ENCODE measurements around the gene LILRB3.
"Not testable (repeated sequence)": the region's sequence is repeated elsewhere in the genome, so short reads cannot be mapped to it uniquely, and the experiment has no call there.

LILRB3 gene

GRCh38 chr19:54189735-54190502 is 32.9 kb downstream of the LILRB3 start:
- peak; percentile 100 for DNase-seq (ENCODE audit: low read depth)

DNA sequence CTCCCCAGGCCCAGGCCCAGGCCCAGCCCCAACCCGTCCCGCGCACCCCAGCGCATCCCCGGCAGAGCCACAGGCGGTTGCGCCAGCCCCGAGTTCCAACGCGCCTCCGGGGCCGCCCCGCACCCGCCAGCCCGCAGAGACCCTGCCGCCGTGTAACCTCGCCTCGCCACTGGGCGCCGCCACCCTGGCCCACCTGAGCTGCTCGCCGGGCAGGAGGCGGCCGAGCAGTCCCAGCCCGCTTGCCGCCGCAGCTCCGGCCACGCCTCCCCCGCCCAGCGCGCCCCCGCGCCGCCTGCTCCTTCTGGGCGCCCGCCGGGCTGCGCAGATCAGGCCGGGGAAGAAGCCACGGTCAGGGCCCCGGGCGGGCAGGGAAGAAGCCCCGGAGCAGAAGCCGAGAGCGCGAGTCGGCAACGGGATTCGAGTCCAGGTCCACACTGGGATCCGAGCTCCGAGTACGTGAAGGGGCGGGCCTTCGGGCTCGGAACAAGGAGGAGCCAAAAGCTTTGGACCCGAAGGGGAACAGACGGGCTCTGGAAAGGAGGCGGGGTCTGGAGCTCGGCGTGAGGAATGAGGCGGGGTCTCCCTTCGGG is 33.6 kb downstream of the LILRB3 start, which contains the start of gene MBOAT7:
TSS of gene MBOAT7 (minus strand) at position 436 of the 590 bp plus-strand sequence. CDS start 1,072 bp downstream, outside the sequence.
- no peak for DNase-seq (ENCODE audit: low read depth)

DNA sequence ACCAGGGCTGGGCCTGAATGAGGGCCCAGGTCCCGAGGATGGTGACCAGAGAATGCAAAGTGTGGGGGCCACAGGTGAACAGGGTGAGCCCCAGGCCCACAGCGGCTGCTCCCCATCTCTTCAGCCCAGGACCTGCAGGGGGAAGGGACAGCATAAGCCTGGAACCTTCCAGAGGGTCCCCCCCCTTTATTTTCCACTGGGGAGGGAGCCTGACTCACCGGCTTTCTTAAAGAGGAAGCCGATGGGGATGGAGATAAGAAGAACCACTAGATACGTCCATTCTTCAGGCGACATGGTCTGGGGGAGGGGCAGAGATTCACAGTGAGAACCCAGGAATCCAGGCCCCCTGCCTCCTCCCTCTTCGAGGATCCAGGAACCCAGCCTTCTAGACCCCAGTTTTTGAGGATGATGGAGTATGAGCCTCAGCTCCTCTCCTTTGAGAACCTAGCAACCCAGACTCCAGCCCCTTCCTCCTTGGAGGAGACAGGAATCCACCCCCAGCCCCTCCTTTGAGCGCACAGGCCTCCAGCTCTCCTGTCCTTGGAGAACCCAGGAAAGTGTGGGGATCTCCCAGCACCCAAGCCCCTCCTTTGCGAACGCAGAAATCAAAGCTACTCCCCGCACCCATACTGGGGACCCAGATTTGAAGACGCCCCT is 34.5 kb downstream of the LILRB3 start:
- peak; percentile 81 for DNase-seq (ENCODE audit: low read depth)

DNA sequence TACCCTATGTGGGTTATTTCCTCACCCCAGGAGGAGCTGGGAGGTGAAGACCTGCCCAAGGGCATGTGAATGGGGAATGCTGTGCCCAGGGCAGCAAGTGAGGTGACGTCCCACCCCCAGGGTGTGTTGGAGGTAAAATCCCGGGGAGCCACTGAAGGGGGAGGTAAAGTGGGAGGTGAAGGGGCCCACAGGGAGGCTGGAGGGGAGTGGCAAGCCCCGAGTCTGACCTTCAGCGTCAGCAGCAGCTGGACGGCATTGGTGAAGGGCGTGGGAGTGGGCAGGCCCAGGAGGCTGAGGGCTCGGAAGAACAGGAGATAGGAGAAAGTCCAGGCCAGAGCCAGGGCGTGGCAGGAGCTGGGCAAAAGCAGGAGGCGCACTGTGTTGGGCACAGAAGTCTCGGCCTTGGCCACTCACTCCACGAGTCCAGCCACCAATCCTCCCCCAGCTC is 35.8 kb downstream of the LILRB3 start:
- DNase-seq (ENCODE audit: low read depth), result peak; percentile 69

GRCh38 chr19:54186351-54186750 is 36.5 kb downstream of the LILRB3 start:
- no peak for DNase-seq (ENCODE audit: low read depth)

DNA sequence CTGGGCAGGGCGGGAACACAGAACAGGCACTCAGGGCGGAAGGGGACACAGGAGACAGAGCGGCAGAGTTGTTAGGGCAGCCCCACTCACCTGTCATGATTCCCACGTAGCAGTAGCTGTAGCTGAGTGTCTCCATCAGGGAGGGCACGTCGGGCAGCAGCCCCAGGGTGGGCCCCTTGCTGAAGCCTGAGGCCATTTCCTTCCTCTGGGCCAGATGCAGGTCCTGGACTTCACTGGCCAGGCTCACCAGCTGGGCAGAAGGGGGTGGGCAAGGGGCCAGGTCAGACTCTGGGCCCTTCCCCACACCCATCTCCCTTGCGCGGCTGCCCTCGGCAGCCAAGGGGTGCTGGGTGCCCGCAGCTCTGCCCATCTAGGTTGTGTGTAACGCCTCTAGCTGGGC is 39.4 kb downstream of the LILRB3 start:
- no peak for DNase-seq (ENCODE audit: low read depth)

- DNase-seq (ENCODE audit: low read depth), result not testable (repeated sequence)
Measured at GRCh38 chr19:54181894-54182293, 40.9 kb downstream of the LILRB3 start.

GRCh38 chr19:54180691-54181091 is 42.1 kb downstream of the LILRB3 start:
- DNase-seq (ENCODE audit: low read depth), result no peak

- peak; percentile 87 for DNase-seq (ENCODE audit: low read depth)
Measured at GRCh38 chr19:54179921-54180461, 42.8 kb downstream of the LILRB3 start.

GRCh38 chr19:54179262-54179852 is 43.5 kb downstream of the LILRB3 start:
- DNase-seq (ENCODE audit: low read depth), result no peak

- no peak for DNase-seq (ENCODE audit: low read depth)
Measured at GRCh38 chr19:54178581-54179261, 44.1 kb downstream of the LILRB3 start.

- no peak for DNase-seq (ENCODE audit: low read depth)
Measured at GRCh38 chr19:54173951-54174834, 48.6 kb downstream of the LILRB3 start.

DNA sequence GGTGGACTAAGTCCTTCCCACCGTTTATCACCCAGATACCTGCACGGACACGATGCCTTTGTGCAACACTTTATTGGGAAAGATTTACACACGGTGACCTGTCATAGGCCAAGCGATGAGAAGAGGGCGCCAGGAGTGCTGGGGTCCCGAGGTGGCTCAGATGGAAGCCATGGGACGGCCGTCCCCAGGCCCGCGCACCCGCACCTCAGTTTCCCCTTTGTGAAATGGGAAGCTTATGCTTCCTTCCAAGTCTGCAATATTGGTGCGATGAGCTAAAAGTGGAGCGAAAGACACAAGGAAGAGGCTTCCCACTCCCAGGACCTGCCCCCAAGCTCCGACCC is 49.5 kb downstream of the LILRB3 start:
- DNase-seq (ENCODE audit: low read depth), result peak; percentile 18

GRCh38 chr19:54172471-54173358 is 50.1 kb downstream of the LILRB3 start, which contains the start of gene TMC4:
TMC4 (minus strand) TSS chr19:54173160; CDS start chr19:54173117, 43 bp downstream.
- DNase-seq (ENCODE audit: low read depth), result peak; percentile 28

GRCh38 chr19:54171736-54172431 is 50.9 kb downstream of the LILRB3 start:
- not testable (repeated sequence) for DNase-seq (ENCODE audit: low read depth)

DNA sequence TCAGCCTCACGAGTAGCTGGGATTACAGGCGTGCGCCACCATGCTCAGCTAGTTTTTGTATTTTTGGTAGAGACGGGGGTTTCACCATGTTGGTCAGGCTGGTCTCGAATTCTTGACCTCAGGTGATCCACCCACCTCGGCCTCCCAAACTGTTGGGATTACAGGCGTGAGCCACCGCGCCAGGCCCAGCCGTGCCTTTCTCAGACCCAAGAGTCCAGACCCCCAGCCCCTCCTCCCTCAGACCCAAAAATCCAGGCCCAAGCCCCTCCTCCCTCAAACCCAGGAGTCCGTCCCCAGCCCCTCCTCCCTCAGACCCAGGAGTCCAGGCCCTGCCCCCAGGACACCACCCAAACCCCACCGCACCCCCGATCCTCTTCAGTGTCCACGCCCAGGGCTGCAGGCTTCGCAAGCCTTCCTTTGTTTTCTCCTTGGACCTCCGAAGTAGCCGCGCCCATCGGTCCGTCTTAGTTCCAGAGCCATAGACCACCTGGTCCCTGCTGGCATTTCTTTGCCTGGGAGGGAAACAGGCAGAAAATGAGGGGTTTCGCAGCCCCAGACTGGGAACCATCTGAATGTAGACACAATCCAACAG is 53.6 kb downstream of the LILRB3 start:
- DNase-seq (ENCODE audit: low read depth), result no peak

- peak; percentile 71 for DNase-seq (ENCODE audit: low read depth)
Measured at GRCh38 chr19:54168174-54168917, 54.5 kb downstream of the LILRB3 start.

Data from amniotic epithelial cell (primary cell).